Smooth muscle cell of the coronary artery (primary cell): ENCODE data around the gene ZNF70. TPM values are rescaled to one million over a fixed set of nuclear protein-coding genes. Genes with fewer than 3 reads are reported as not detected.

ENCODE experiments used
- total RNA-seq: library from RNA; depleted of rRNA; stranded (reverse); fragments of >200 nt; gene quantifications from 2 replicates; pipeline ENCODE4 v1.2.3, GENCODE V29; 2014; ENCODE audit warnings: low replicate concordance

Gene ZNF70
- 1.4 and 3.5 TPM in 2 replicates for total RNA-seq

GRCh38 chr22:23750714-23751440 lies at the start of gene ZNF70:
ZNF70 (minus strand) TSS chr22:23751112; CDS start chr22:23745140, 5,972 bp downstream.

GRCh38 chr22:23786752-23787599 lies 36.1 kb upstream of the ZNF70 start, which contains the start of gene SMARCB1:
SMARCB1 (plus strand) TSS chr22:23786966; CDS start chr22:23787170, 204 bp downstream.

GRCh38 chr22:23772649-23773473 lies 21.9 kb upstream of the ZNF70 start, which contains the start of gene MMP11:
MMP11 (plus strand) TSS chr22:23772849; CDS start chr22:23772871, 22 bp downstream.

GRCh38 chr22:23767673-23768548 lies 17.0 kb upstream of the ZNF70 start, which contains the start of gene CHCHD10:
CHCHD10 (minus strand) TSS chr22:23767972; CDS start chr22:23767874, 98 bp downstream.

GRCh38 chr22:23762842-23763578 lies 12.1 kb upstream of the ZNF70 start, which contains the start of gene C22orf15:
C22orf15 (plus strand) TSS chr22:23762990; CDS start chr22:23763307, 317 bp downstream.

GRCh38 chr22:23754220-23754919 lies 3.5 kb upstream of the ZNF70 start, which contains the start of gene VPREB3:
VPREB3 (minus strand) TSS chr22:23754425; CDS start chr22:23754363, 62 bp downstream.

GRCh38 chr22:23690713-23691112 lies 60.2 kb downstream of the ZNF70 start, which contains the start of gene RGL4:
RGL4 (plus strand) TSS chr22:23691013; CDS start chr22:23692031, 1,018 bp downstream.

Other genes starting within 250 kb of the ZNF70 start
- not detected in 2 replicates for gene IGLL1, start 170.8 kb downstream of the ZNF70 start, total RNA-seq
- gene DRICH1, start 118.8 kb downstream of the ZNF70 start, total RNA-seq, result 2.2 TPM in 1 of 2 replicates, not detected in the other
- gene RGL4, start 60.1 kb downstream of the ZNF70 start, total RNA-seq, result not detected in 2 replicates
- gene VPREB3, start 3.3 kb upstream of the ZNF70 start, total RNA-seq, result not detected in 2 replicates
- 0.38 and 1.8 TPM in 2 replicates for gene C22orf15, start 11.9 kb upstream of the ZNF70 start, total RNA-seq
- gene CHCHD10, start 16.9 kb upstream of the ZNF70 start, total RNA-seq, result 3.4 and 6.5 TPM in 2 replicates
- 11.0 and 18.5 TPM in 2 replicates for gene MMP11, start 21.7 kb upstream of the ZNF70 start, total RNA-seq
- 18.0 and 21.5 TPM in 2 replicates for gene SMARCB1, start 35.9 kb upstream of the ZNF70 start, total RNA-seq
- gene DERL3, start 87.9 kb upstream of the ZNF70 start, total RNA-seq, result 0.23 TPM in 1 of 2 replicates, not detected in the other
- 7.5 and 8.9 TPM in 2 replicates for gene SLC2A11, start 106.8 kb upstream of the ZNF70 start, total RNA-seq
- gene MIF, start 143.3 kb upstream of the ZNF70 start, total RNA-seq, result 300 and 504 TPM in 2 replicates
- gene GSTT2B, start 210.1 kb upstream of the ZNF70 start, total RNA-seq, result 5.1 and 9.5 TPM in 2 replicates
- 2.2 and 11.0 TPM in 2 replicates for gene DDTL, start 215.8 kb upstream of the ZNF70 start, total RNA-seq
- 57.3 and 162 TPM in 2 replicates for gene DDT, start 223.3 kb upstream of the ZNF70 start, total RNA-seq
- gene GSTT2, start 229.0 kb upstream of the ZNF70 start, total RNA-seq, result 0.23 TPM in 1 of 2 replicates, not detected in the other